PC-3 (cell line): ENCODE measurements around the gene TMEM156. TPM values are rescaled to one million over a fixed set of nuclear protein-coding genes. Genes with fewer than 3 reads are reported as not detected.

Source experiments
- ATAC-seq: fragments of 200-7000 bp; cut with Tn5 transposase; 2 replicates; pipeline ENCODE4 v1.9.1; 2020; ENCODE audit warnings: mild to moderate bottlenecking, moderate library complexity
- BruUV-seq: library from RNA; stranded (reverse); fragments of 400-500 nt; replicated peaks from 2 replicates; lab custom pipeline; 2021; lab: Mats Ljungman, UMichigan
- CTCF ChIA-PET: fragments of 300-600 bp; sonication (Branson Sonifier 250); formaldehyde crosslinking; loops from one replicate; lab custom pipeline; 2022; ENCODE audit warnings: antibody characterized with exemption; lab: Charles Lee
- POLR2A ChIA-PET: fragments of 300-600 bp; sonication (Branson Sonifier 250); formaldehyde crosslinking; loops from one replicate; lab custom pipeline; 2022; ENCODE audit warnings: antibody characterized with exemption; ENCODE audit not compliant: unreplicated experiment; lab: Charles Lee
- DNase-seq: peaks from one replicate; pipeline ENCODE4 v3.0.0-alpha.2; 2015
- H2AFZ ChIP-seq: fragments of 300-600 bp; sonication (generic); 2 replicates; pipeline ENCODE4 v1.6.0; 2016; ENCODE audit warnings: antibody characterized with exemption, low read length
- H3F3A ChIP-seq: fragments of 300-600 bp; sonication (generic); one replicate; pipeline ENCODE4 v1.6.0; 2017; ENCODE audit warnings: antibody characterized with exemption, low read length, control low read depth, mild to moderate bottlenecking; ENCODE audit not compliant: unreplicated experiment
- H3K27ac ChIP-seq: fragments of 300-600 bp; sonication (generic); 2 replicates; pipeline ENCODE4 v1.5.1; 2016; ENCODE audit warnings: mild to moderate bottlenecking, low read length
- H3K27me3 ChIP-seq: fragments of 300-600 bp; sonication (generic); 2 replicates; pipeline ENCODE4 v1.6.1; 2016; ENCODE audit warnings: low read length, mixed read lengths
- H3K36me3 ChIP-seq: fragments of 300-600 bp; sonication (generic); 2 replicates; pipeline ENCODE4 v1.6.1; 2016; ENCODE audit warnings: low read depth, mixed run types, low read length, mixed read lengths
- H3K4me1 ChIP-seq: fragments of 300-600 bp; sonication (generic); 2 replicates; pipeline ENCODE4 v1.5.1; 2016; ENCODE audit warnings: low read length; ENCODE audit not compliant: insufficient read depth
- H3K4me2 ChIP-seq: fragments of 300-600 bp; sonication (generic); 2 replicates; pipeline ENCODE4 v1.6.0; 2016; ENCODE audit warnings: low read length
- H3K4me3 ChIP-seq: fragments of 300-600 bp; sonication (generic); 2 replicates; pipeline ENCODE4 v1.5.1; 2016; ENCODE audit warnings: mild to moderate bottlenecking, low read length, mixed read lengths
- H3K79me2 ChIP-seq: fragments of 300-600 bp; sonication (generic); 2 replicates; pipeline ENCODE4 v1.6.1; 2017; ENCODE audit warnings: low read length, mixed read lengths
- H3K9ac ChIP-seq: fragments of 300-600 bp; sonication (generic); 2 replicates; pipeline ENCODE4 v1.6.0; 2016; ENCODE audit warnings: mild to moderate bottlenecking, low read length
- H3K9me2 ChIP-seq: fragments of 300-600 bp; sonication (generic); replicated peaks from 2 replicates; pipeline ENCODE4 v1.6.1; 2016; ENCODE audit warnings: mixed run types, low read length, mixed read lengths
- H3K9me3 ChIP-seq: fragments of 300-600 bp; sonication (generic); 2 replicates; pipeline ENCODE4 v1.6.1; 2016; ENCODE audit warnings: low read length, mixed read lengths
- H4K20me1 ChIP-seq: fragments of 300-600 bp; sonication (generic); 2 replicates; pipeline ENCODE4 v1.6.1; 2016; ENCODE audit warnings: low read length, mixed read lengths
- CTCF ChIP-seq: fragments of 300-600 bp; sonication (generic); conservative IDR thresholded peaks from 2 replicates; pipeline ENCODE4 v1.5.1; 2017; ENCODE audit warnings: antibody characterized with exemption, low read depth, mild to moderate bottlenecking, low read length
- EZH2 ChIP-seq: fragments of 300-600 bp; sonication (generic); IDR thresholded peaks from one replicate; pipeline ENCODE4 v1.6.1; 2017; ENCODE audit warnings: antibody characterized with exemption, mild to moderate bottlenecking, low read length; ENCODE audit not compliant: unreplicated experiment
- EZH2phosphoT487 ChIP-seq: fragments of 300-600 bp; sonication (generic); IDR thresholded peaks from 2 replicates; pipeline ENCODE4 v1.6.1; 2018; ENCODE audit warnings: mild to moderate bottlenecking, antibody characterized with exemption, low read length, borderline replicate concordance
- intact Hi-C: fragments of 100-400 bp; cut with micrococcal nuclease; formaldehyde crosslinking; loops from 2 replicates; pipeline ENCODE4 v1.9.0; 2023
- total RNA-seq: library from RNA; depleted of rRNA; stranded (reverse); fragments of >200 nt; gene quantifications from 2 replicates; pipeline ENCODE4 v1.2.3, GENCODE V29; 2014

TMEM156 gene
- total RNA-seq, 1 experiment from 2014 or later: 41.5 TPM

GRCh38 chr4:39068907-39069306 lies 36.7 kb upstream of the TMEM156 start:
- Histone ChIP-seq H4K20me1 (no peaks in the 10 kb centered on the region), H3K4me2 (no peak overlapping the region), H3K79me2 (peaks cover 69% of the 10 kb centered on the region)

GRCh38 chr4:39067451-39067850 lies 35.2 kb upstream of the TMEM156 start:
- peaks cover 83% of the 10 kb centered on the region for H3K79me2 ChIP-seq
- no peaks in the 10 kb centered on the region for H3K9me2 ChIP-seq
- no peaks in the 10 kb centered on the region for H3F3A ChIP-seq
- ChIA-PET POLR2A (no interaction called here), CTCF (interaction anchor here (0.7 kb wide), 1 partner anchor 17 kb away, joined by 9 read pairs; no protein-coding TSS in a partner anchor)
- H3K9ac ChIP-seq: no peak overlapping the region
- BruUV-seq: no TSS peak
- H3K27ac ChIP-seq: no peak overlapping the region
- H2AFZ ChIP-seq: no peak overlapping the region
- intact Hi-C loops: no loop called here
- no peak overlapping the region for H3K4me2 ChIP-seq
- DNase-seq (no peak), ATAC-seq (no peak)
- H3K4me3 ChIP-seq: no peak overlapping the region
- H3K9me3 ChIP-seq: no peaks in the 10 kb centered on the region
- H3K36me3 ChIP-seq: no peaks in the 10 kb centered on the region
- TF ChIP-seq EZH2: no peak
- no peak for TF ChIP-seq CTCF
- TF ChIP-seq EZH2phosphoT487: no peak
- no peaks in the 10 kb centered on the region for H4K20me1 ChIP-seq
- H3K4me1 ChIP-seq: no peaks in the 10 kb centered on the region
- H3K27me3 ChIP-seq: no peaks in the 10 kb centered on the region

More at GRCh38 chr4:39068907-39069306, 36.7 kb upstream of the TMEM156 start:
- no peak overlapping the region for H3K27ac ChIP-seq
- no peaks in the 10 kb centered on the region for H3K27me3 ChIP-seq
- ChIA-PET POLR2A (no interaction called here), CTCF (no interaction called here)
- H3K9me3 ChIP-seq: no peaks in the 10 kb centered on the region
- BruUV-seq: no TSS peak
- H3K36me3 ChIP-seq: no peaks in the 10 kb centered on the region
- H3F3A ChIP-seq: no peaks in the 10 kb centered on the region
- no peak overlapping the region for H3K9ac ChIP-seq
- no peaks in the 10 kb centered on the region for H3K4me1 ChIP-seq
- no peak overlapping the region for H3K4me3 ChIP-seq
- intact Hi-C loops: no loop called here
- ATAC-seq: no peak
- no peaks in the 10 kb centered on the region for H3K9me2 ChIP-seq
- DNase-seq: no peak
- no peak overlapping the region for H2AFZ ChIP-seq
- TF ChIP-seq EZH2phosphoT487 (no peak), EZH2 (no peak), CTCF (no peak)

- Histone ChIP-seq H3K9me2 (no peaks in the 10 kb centered on the region), H3F3A (no peaks in the 10 kb centered on the region), H3K4me3 (no peak overlapping the region), H2AFZ (no peak overlapping the region), H3K4me1 (no peaks in the 10 kb centered on the region), H4K20me1 (0 out of 2 replicates have a peak, but pooled peaks cover 3% of the 10 kb centered on the region), H3K4me2 (no peak overlapping the region), H3K79me2 (peaks cover 84% of the 10 kb centered on the region), H3K9me3 (no peaks in the 10 kb centered on the region), H3K27ac (no peak overlapping the region), H3K36me3 (no peaks in the 10 kb centered on the region), H3K27me3 (no peaks in the 10 kb centered on the region), H3K9ac (no peak overlapping the region)
- intact Hi-C loops: no loop called here
- DNase-seq (no peak), ATAC-seq (no peak)
- no TSS peak for BruUV-seq
- ChIA-PET POLR2A (no interaction called here), CTCF (no interaction called here)
- TF ChIP-seq CTCF (no peak), EZH2 (no peak), EZH2phosphoT487 (no peak)
Observed at GRCh38 chr4:39067031-39067430, 34.8 kb upstream of the TMEM156 start.
